Activated CD4-positive, alpha-beta memory T cell treated with anti-CD3 and anti-CD28 coated beads, Interleukin-2, amount 10 ng/mL, durations not matched to agents 7 days and 5 days (primary cell): ENCODE data around the gene RNU6-9. TPM values are rescaled to one million over a fixed set of nuclear protein-coding genes. Genes with fewer than 3 reads are reported as not detected.
A peak's percentile ranks its signal among the peaks of the same experiment; 100 is the strongest.

Source experiments
- CTCF ChIA-PET: fragments of 350-600 bp; sonication (Branson Sonifier 250); formaldehyde crosslinking; loops from one replicate; lab custom pipeline; 2021; ENCODE audit warnings: antibody characterized with exemption, inconsistent platforms; lab: Charles Lee
- POLR2A ChIA-PET: fragments of 350-600 bp; sonication (Branson Sonifier 250); formaldehyde crosslinking; loops from one replicate; lab custom pipeline; 2021; ENCODE audit warnings: antibody characterized with exemption; lab: Charles Lee
- DNase-seq: peaks from one replicate; pipeline ENCODE4 v3.0.0-alpha.2; 2020
- H3K27ac Mint-ChIP-seq: one replicate; pipeline ENCODE4 v1.8.0; 2021; ENCODE audit warnings: mild to moderate bottlenecking, mixed read lengths
- H3K27me3 Mint-ChIP-seq: one replicate; pipeline ENCODE4 v1.8.0; 2021; ENCODE audit warnings: mixed read lengths
- H3K36me3 Mint-ChIP-seq: one replicate; pipeline ENCODE4 v1.8.0; 2021; ENCODE audit warnings: low read depth, mixed read lengths
- H3K4me1 Mint-ChIP-seq: one replicate; pipeline ENCODE4 v1.8.0; 2021; ENCODE audit warnings: mixed read lengths
- H3K4me3 Mint-ChIP-seq: one replicate; pipeline ENCODE4 v1.8.0; 2021; ENCODE audit warnings: mild to moderate bottlenecking, mixed read lengths
- H3K9me3 Mint-ChIP-seq: one replicate; pipeline ENCODE4 v1.8.0; 2021; ENCODE audit warnings: mixed read lengths
- total RNA-seq, 2 experiments: library from RNA; stranded (reverse); gene quantifications; one replicate each; pipeline ENCODE4 v1.2.3, GENCODE V29; 2021

Gene RNU6-9
- total RNA-seq, 2 experiments from 2014 or later = not detected

- POLR2A ChIA-PET = interaction anchor here (7.4 kb wide), 1 partner anchor 16 kb away, joined by 79 read pairs; the partner anchor contains the start of genes MED16 and RNU6-9
- CTCF ChIA-PET = no interaction called here
- H3K27me3 Mint-ChIP-seq = peaks cover 1% of the 10 kb centered on the region
- peak overlapping the region; percentile 98 for H3K27ac Mint-ChIP-seq
- H3K4me1 Mint-ChIP-seq = peaks cover 47% of the 10 kb centered on the region
- H3K36me3 Mint-ChIP-seq = peaks cover 22% of the 10 kb centered on the region
- peak overlapping the region; percentile 69 for H3K4me3 Mint-ChIP-seq
- no peak for DNase-seq
- no peaks in the 10 kb centered on the region for H3K9me3 Mint-ChIP-seq
These were observed 18.1 kb downstream of the RNU6-9 start for GRCh38 chr19:911197-912033.

- Mint-ChIP-seq H3K4me3 (peak overlapping the region; percentile 80), H3K36me3 (peaks cover 19% of the 10 kb centered on the region), H3K27me3 (peaks cover 1% of the 10 kb centered on the region), H3K9me3 (no peaks in the 10 kb centered on the region), H3K27ac (peak overlapping the region; percentile 78), H3K4me1 (peaks cover 39% of the 10 kb centered on the region)
- ChIA-PET CTCF (interaction anchor here (4.3 kb wide), 1 partner anchor 49 kb away, joined by 35 read pairs; no protein-coding TSS in a partner anchor), POLR2A (interaction anchor here (2.5 kb wide), 1 partner anchor 19 kb away, joined by 7 read pairs; the partner anchor contains the start of genes MED16 and RNU6-9)
- DNase-seq = peak; percentile 41
These were observed 19.1 kb downstream of the RNU6-9 start for GRCh38 chr19:912181-913079.

DNA sequence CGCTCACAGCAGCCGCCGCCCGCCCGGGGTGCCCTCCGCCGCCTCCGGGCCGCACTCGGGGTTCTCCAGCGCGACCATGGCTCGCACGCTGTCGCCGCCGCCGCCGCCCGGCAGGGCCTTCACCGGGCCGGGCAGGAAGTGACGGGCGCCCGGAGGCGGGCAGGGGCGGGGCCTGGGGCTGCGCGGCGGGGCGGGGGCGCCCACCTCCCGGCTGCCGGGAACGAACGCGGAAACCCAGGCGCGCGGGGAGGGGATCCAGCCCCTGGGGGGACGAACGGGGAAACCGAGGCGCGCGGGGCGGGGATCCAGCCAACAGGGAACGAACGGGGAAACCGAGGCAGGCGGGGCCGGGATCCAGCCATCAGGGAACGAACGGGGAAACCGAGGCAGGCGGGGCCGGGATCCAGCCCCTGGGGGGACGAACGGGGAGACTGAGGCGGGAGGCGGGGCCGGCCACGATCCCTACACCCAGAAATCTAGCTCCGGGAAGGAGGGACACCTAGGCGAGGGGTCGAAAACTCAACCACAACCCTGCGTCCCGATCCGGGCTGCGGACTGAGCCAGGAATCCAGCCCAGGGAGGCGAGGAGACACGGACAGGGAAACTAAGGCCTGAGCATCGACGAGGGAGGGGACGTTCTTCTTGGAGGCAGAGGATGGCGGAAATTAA, 19.9 kb downstream of the RNU6-9 start, which contains the start of gene R3HDM4:
Gene R3HDM4, minus strand, starts transcription at position 140 of the 669 bp plus-strand sequence. Its CDS starts 62 bp downstream, at position 78.
- ChIA-PET POLR2A (interaction anchor here (0.7 to 2.5 kb wide), 4 partner anchors 20 to 139 kb away, joined by 3 to 8 read pairs (median 6); partner anchors contain the start of genes MED16 and RNU6-9), CTCF (interaction anchor here (0.6 to 4.3 kb wide), 2 partner anchors 10 to 50 kb away, joined by 3 to 35 read pairs; no protein-coding TSS in a partner anchor)
- peak; percentile 86 for DNase-seq

DNA sequence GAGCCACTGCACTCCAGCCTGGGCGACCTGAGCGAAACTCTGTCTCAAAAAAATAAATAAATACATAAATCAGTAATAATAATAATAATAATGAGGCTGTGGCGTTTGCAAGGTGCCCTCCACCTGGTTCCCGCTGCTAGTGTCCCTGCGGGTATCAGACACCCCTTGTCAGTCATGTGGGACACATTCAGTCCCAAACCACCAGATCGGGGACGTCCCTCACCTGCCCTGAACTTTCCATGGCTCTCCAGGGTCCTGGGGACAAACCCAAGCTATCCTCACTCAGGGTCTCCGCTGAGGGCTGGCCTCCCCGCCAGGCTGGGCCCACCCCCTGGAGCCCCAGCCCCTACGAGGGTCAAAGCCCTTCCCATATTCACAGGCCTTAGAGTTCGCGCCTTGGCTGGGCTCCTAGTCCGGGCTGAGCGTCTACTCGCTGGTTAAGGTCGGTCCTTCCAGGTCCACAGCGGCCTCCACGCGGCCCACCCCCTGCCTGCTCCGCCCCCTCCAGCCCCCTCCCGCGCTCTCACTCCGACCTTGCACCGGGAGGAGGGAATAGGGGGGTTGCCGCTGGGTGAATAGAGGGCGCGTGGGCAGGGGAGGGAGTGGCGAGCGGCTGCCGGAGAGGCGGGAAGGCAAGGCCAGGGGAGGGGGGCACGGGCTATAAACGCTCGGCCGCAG, 23.5 kb downstream of the RNU6-9 start:
- Mint-ChIP-seq H3K9me3 (no peaks in the 10 kb centered on the region), H3K4me1 (peaks cover 23% of the 10 kb centered on the region), H3K4me3 (no peak overlapping the region), H3K36me3 (no peaks in the 10 kb centered on the region), H3K27ac (no peak overlapping the region), H3K27me3 (peaks cover 7% of the 10 kb centered on the region)
- CTCF ChIA-PET = interaction anchor here (1.2 to 4.3 kb wide), 2 partner anchors 53 to 67 kb away, joined by 3 to 35 read pairs; partner anchors contain the start of gene WDR18
- no peak for DNase-seq
- POLR2A ChIA-PET = no interaction called here

More for the DNA sequence above, 19.9 kb downstream of the RNU6-9 start, which contains the start of gene R3HDM4:
- H3K27me3 Mint-ChIP-seq = peaks cover 5% of the 10 kb centered on the region
- H3K4me3 Mint-ChIP-seq = peak within 1 kb of the TSS; percentile 80
- peaks cover 16% of the 10 kb centered on the region for H3K36me3 Mint-ChIP-seq
- no peaks in the 10 kb centered on the region for H3K9me3 Mint-ChIP-seq
- H3K27ac Mint-ChIP-seq = peak within 1 kb of the TSS; percentile 86
- peaks cover 34% of the 10 kb centered on the region for H3K4me1 Mint-ChIP-seq

GRCh38 chr19:917323-918151, 24.3 kb downstream of the RNU6-9 start, which contains the start of gene KISS1R:
TSS of gene KISS1R (plus strand) at chr19:917333. CDS start at chr19:917503, 170 bp downstream.
- DNase-seq = peak; percentile 49
- ChIA-PET CTCF (interaction anchor here (4.3 to 4.6 kb wide), 2 partner anchors 54 kb away, joined by 35 to 37 read pairs; no protein-coding TSS in a partner anchor), POLR2A (interaction anchor here (0.7 to 1.3 kb wide), 2 partner anchors 9 to 55 kb away, joined by 3 to 4 read pairs; no protein-coding TSS in a partner anchor)

DNA sequence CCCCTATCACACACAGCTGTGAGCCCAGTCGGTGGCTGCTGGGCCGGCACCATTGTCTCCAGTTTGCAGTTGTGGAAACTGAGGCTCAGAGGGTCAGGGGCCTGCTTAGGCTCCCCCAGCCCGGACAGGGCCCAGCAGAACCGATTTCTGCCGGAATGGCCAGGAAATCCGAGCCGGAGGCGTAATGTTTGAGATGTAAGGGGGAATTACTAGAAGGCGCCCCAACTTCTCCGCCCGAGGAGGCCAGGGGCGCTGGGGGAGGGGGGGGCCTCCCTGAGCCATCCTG, 24.8 kb downstream of the RNU6-9 start:
- H3K36me3 Mint-ChIP-seq = no peaks in the 10 kb centered on the region
- CTCF ChIA-PET = interaction anchor here (4.6 kb wide), 1 partner anchor 54 kb away, joined by 37 read pairs; no protein-coding TSS in a partner anchor
- no peaks in the 10 kb centered on the region for H3K9me3 Mint-ChIP-seq
- DNase-seq = no peak
- H3K27ac Mint-ChIP-seq = no peak overlapping the region
- peak overlapping the region; percentile 62 for H3K4me3 Mint-ChIP-seq
- H3K4me1 Mint-ChIP-seq = peaks cover 25% of the 10 kb centered on the region
- POLR2A ChIA-PET = interaction anchor here (0.7 to 1.3 kb wide), 2 partner anchors 9 to 55 kb away, joined by 3 to 4 read pairs; no protein-coding TSS in a partner anchor
- H3K27me3 Mint-ChIP-seq = peaks cover 10% of the 10 kb centered on the region

More at GRCh38 chr19:917323-918151, 24.3 kb downstream of the RNU6-9 start, which contains the start of gene KISS1R:
- no peaks in the 10 kb centered on the region for H3K36me3 Mint-ChIP-seq
- H3K27ac Mint-ChIP-seq = no peak within 1 kb of the TSS
- peak within 1 kb of the TSS; percentile 62 for H3K4me3 Mint-ChIP-seq
- peaks cover 25% of the 10 kb centered on the region for H3K4me1 Mint-ChIP-seq
- peaks cover 10% of the 10 kb centered on the region for H3K27me3 Mint-ChIP-seq
- no peaks in the 10 kb centered on the region for H3K9me3 Mint-ChIP-seq

- peak; percentile 32 for DNase-seq
- no peak overlapping the region for H3K4me3 Mint-ChIP-seq
- no peaks in the 10 kb centered on the region for H3K9me3 Mint-ChIP-seq
- ChIA-PET CTCF (interaction anchor here (2.0 to 4.6 kb wide), 2 partner anchors 55 to 62 kb away, joined by 5 to 37 read pairs; no protein-coding TSS in a partner anchor), POLR2A (interaction anchor here (0.7 to 2.2 kb wide), 5 partner anchors 10 to 56 kb away, joined by 3 to 17 read pairs (median 6); no protein-coding TSS in a partner anchor)
- peaks cover 10% of the 10 kb centered on the region for H3K27me3 Mint-ChIP-seq
- peaks cover 27% of the 10 kb centered on the region for H3K4me1 Mint-ChIP-seq
- H3K36me3 Mint-ChIP-seq = no peaks in the 10 kb centered on the region
- no peak overlapping the region for H3K27ac Mint-ChIP-seq
These were observed 25.4 kb downstream of the RNU6-9 start for GRCh38 chr19:918481-919198.

DNA sequence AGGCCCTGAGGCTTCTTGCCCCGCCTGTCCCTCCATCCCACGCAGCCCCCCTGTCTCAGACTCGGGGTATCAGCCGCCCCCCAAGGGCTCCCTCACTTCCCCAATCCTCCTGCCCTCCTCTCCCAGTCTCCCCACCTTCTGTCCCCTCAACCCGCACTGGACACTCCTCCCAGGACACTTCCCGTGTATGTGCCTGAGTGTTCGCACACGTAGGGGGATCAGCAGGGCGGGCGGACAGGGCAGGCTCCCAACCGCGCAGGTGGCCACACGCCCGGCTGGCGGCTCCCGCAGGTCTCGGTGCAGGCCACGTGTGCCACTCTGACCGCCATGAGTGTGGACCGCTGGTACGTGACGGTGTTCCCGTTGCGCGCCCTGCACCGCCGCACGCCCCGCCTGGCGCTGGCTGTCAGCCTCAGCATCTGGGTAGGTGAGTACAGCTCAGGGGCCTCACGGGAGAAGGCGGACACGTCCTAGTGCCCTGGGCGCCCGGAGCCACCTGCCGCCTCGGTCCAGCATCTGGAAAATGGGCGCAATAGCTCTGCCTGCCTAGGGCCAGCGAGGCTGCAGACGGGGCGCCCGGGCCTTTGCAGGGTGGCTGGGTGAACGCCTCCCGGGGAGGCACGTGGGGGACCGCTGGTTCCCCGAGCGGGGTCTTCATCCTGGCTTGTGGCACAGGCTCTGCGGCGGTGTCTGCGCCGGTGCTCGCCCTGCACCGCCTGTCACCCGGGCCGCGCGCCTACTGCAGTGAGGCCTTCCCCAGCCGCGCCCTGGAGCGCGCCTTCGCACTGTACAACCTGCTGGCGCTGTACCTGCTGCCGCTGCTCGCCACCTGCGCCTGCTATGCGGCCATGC, 26.1 kb downstream of the RNU6-9 start:
- Mint-ChIP-seq H3K36me3 (no peaks in the 10 kb centered on the region), H3K4me3 (peak overlapping the region; percentile 32), H3K27ac (no peak overlapping the region), H3K4me1 (peaks cover 30% of the 10 kb centered on the region), H3K27me3 (peaks cover 10% of the 10 kb centered on the region), H3K9me3 (no peaks in the 10 kb centered on the region)
- ChIA-PET POLR2A (interaction anchor here (0.7 to 2.2 kb wide), 7 partner anchors 10 to 65 kb away, joined by 3 to 17 read pairs (median 4); partner anchors contain the start of genes MED16, RNU6-9 and WDR18), CTCF (interaction anchor here (0.7 to 5.9 kb wide), 5 partner anchors 26 to 63 kb away, joined by 3 to 96 read pairs (median 5); partner anchors contain the start of genes RNU6-9 and WDR18)
- peak; percentile 39 for DNase-seq
